Kidney (tissue), 14 donors: ENCODE results near the gene SEPTIN10. TPM values are rescaled to one million over a fixed set of nuclear protein-coding genes. Genes with fewer than 3 reads are reported as not detected.
A peak's percentile ranks its signal among the peaks of the same experiment; 100 is the strongest.

ENCODE experiments used
- DNase-seq, 5 donors: peaks; one replicate each; pipeline ENCODE4 v3.0.0-alpha.2; 2013 to 2020
- FAIRE-seq: peaks from 2 replicates; lab custom pipeline; 2012; peaks lifted over from hg19 to GRCh38; lab: Jason Lieb, UNC
- H3K27ac ChIP-seq, 2 donors: one replicate each; pipeline ENCODE4 v1.7.0; 2013; ENCODE audit warnings: low read depth in 2 of 2, low read length in 2 of 2, inconsistent platforms in 1 of 2
- H3K27me3 ChIP-seq: one replicate; pipeline ENCODE4 v1.7.1; 2013; ENCODE audit warnings: low read length, inconsistent platforms; ENCODE audit not compliant: control insufficient read depth, insufficient read depth
- H3K36me3 ChIP-seq, 3 donors: one replicate each; pipeline versions ENCODE4 v1.7.0 to v1.7.1; 2013; ENCODE audit warnings: low read length in 3 of 3, control low read depth in 1 of 3, inconsistent platforms in 1 of 3; ENCODE audit not compliant: insufficient read depth in 3 of 3, control insufficient read depth in 2 of 3
- H3K4me1 ChIP-seq, 3 donors: one replicate each; pipeline versions ENCODE4 v1.7.0 to v1.7.1; 2013; ENCODE audit warnings: low read length in 3 of 3, inconsistent platforms in 1 of 3, low read depth in 1 of 3; ENCODE audit not compliant: control insufficient read depth in 2 of 3, insufficient read depth in 2 of 3
- H3K4me3 ChIP-seq, 3 donors: one replicate each; pipeline versions ENCODE4 v1.7.0 to v1.8.1; 2013; ENCODE audit warnings: low read length in 3 of 3, control low read depth in 1 of 3, inconsistent platforms in 1 of 3
- H3K9ac ChIP-seq, 3 donors: one replicate each; pipeline versions ENCODE4 v1.7.0 to v1.7.1; 2013; ENCODE audit warnings: low read length in 3 of 3, control low read depth in 1 of 3, inconsistent platforms in 1 of 3
- H3K9me3 ChIP-seq, 3 donors: one replicate each; pipeline versions ENCODE4 v1.7.0 to v1.7.1; 2013; ENCODE audit warnings: low read length in 3 of 3, control low read depth in 1 of 3, inconsistent platforms in 1 of 3; ENCODE audit not compliant: control insufficient read depth in 2 of 3, insufficient read depth in 1 of 3
- intact Hi-C: fragments of 100-400 bp; cut with DNase I; formaldehyde crosslinking; loops from one replicate; pipeline ENCODE4 v1.11.1; 2022
- polyA plus RNA-seq: library from polyadenylated mRNA; stranded (reverse); fragments of 350-450 nt; fragmentation: Illumina TruSeq; extraction: RNeasy Lipid Tissue Mini Kit (QIAGEN cat#74804); gene quantifications from one replicate; pipeline ENCODE4 v1.2.3, GENCODE V29; 2014; ENCODE audit warnings: low read depth, low replicate concordance; ENCODE audit not compliant: insufficient read depth
- total RNA-seq: library from RNA; stranded (reverse); fragmentation: NEBNext Ultra II Directional; extraction: Animal tissue kit (Norgen Biotek cat#: 25700); gene quantifications from one replicate; pipeline ENCODE4 v1.2.1, GENCODE V29; 2021
- TF ChIP-seq, protein P1 (sequence below): IDR thresholded peaks from 3 replicates; pipeline ENCODE4 v1.5.1; 2012; ENCODE audit warnings: mild to moderate bottlenecking, moderate library complexity, borderline replicate concordance; ENCODE audit not compliant: insufficient read depth; ENCODE audit errors: extremely low read depth
- donor health status: control.
- donor health status: control.
- donor health status: control.
- donor health status: control.
- donor health status: control.
- donor health status: DM: yes; HTN: yes; CAD: no.
- donor health status: Normal renal cell carcinoma (clear cell type).

Gene SEPTIN10
- total and polyA plus RNA-seq, 2 donors from 2014 or later, result 20.8 to 80.7 TPM

DNA sequence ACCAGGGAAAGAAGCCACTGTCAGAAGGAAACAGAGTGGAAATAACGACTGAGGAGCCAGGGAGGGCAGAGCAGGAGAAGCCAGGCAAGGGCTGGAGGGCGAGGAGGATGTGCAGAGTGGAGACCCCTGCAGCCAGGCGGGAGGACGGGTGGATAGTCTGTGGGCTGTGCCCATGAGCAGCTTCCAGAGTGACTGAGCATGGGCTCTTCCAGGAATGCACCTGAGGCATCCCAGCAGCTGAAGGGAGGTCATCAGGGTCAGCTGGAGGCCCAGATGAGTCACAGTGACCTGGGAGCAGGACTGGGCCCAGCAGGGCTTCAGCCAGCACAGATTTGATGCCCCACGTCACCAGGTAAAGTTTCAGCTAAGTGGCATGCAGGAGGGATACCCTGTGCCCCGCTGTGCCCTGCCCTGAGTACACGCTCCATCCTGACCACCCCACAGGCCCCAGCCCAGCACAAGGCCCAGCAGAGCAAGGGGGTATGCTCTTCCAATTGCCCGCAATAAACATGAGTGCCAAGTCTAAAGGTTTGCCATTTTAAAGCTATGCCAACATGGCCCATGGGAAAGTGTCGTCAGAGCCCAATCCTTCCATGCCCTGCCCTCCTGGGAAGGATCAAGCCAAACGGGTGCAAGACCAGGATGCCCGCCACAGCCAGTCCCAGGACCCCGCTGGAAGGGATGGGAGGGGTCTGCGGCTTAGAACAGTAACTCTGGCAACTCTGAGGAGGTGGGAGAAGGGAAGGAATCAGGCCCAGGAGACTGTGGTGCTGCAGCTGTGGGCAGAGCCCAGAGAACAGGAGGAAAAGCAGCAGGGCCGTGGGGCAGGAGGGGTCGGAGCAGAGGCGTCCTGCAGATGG, 85.7 kb downstream of the SEPTIN10 start:
- FAIRE-seq (no peak), DNase-seq (peak in 2 of 5 donors; percentile 31 to 43)
- TF ChIP-seq, protein P1, sequence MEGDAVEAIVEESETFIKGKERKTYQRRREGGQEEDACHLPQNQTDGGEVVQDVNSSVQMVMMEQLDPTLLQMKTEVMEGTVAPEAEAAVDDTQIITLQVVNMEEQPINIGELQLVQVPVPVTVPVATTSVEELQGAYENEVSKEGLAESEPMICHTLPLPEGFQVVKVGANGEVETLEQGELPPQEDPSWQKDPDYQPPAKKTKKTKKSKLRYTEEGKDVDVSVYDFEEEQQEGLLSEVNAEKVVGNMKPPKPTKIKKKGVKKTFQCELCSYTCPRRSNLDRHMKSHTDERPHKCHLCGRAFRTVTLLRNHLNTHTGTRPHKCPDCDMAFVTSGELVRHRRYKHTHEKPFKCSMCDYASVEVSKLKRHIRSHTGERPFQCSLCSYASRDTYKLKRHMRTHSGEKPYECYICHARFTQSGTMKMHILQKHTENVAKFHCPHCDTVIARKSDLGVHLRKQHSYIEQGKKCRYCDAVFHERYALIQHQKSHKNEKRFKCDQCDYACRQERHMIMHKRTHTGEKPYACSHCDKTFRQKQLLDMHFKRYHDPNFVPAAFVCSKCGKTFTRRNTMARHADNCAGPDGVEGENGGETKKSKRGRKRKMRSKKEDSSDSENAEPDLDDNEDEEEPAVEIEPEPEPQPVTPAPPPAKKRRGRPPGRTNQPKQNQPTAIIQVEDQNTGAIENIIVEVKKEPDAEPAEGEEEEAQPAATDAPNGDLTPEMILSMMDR, result no peak
- Histone ChIP-seq H3K9ac (no peak overlapping the region), H3K27ac (no peak overlapping the region), H3K36me3 (no peaks in the 10 kb centered on the region), H3K27me3 (no peaks in the 10 kb centered on the region), H3K9me3 (no peaks in the 10 kb centered on the region), H3K4me1 (peaks cover 0 to 5% (median 0%) of the 10 kb centered on the region in 3 donors), H3K4me3 (no peak overlapping the region)
- intact Hi-C loops, result no loop called here

DNA sequence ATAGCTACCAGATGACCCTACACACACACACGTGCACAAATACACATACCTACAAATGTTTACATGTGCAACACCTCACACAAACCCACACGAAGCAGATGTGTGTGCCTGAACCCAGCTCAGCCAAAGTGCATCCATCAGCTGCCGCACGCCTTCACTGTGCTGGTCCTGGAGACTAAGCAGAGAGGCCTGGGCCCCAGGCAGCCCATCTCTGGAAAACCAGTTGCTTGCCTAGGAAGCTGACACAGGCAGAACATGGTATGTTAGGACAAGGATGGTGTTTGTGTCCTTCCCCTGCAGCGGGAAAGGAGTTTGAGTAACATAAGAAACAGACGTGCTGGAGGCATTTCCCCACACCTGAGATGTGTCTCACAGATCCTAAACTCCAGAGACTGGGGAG, 86.7 kb downstream of the SEPTIN10 start:
- DNase-seq, result peak in 2 of 5 donors; percentile 14 to 20
- H3K4me3 ChIP-seq, result no peak overlapping the region
- H3K4me1 ChIP-seq, result peaks cover 0 to 8% (median 0%) of the 10 kb centered on the region in 3 donors
- FAIRE-seq, result no peak
- TF ChIP-seq, protein P1, result no peak
- no peaks in the 10 kb centered on the region for H3K36me3 ChIP-seq
- no peaks in the 10 kb centered on the region for H3K9me3 ChIP-seq
- no peak overlapping the region for H3K27ac ChIP-seq
- no peaks in the 10 kb centered on the region for H3K27me3 ChIP-seq
- intact Hi-C loops, result no loop called here
- no peak overlapping the region for H3K9ac ChIP-seq

GRCh38 chr2:109526442-109526970, 87.3 kb downstream of the SEPTIN10 start:
- Histone ChIP-seq H3K27ac (no peak overlapping the region), H3K36me3 (no peaks in the 10 kb centered on the region), H3K27me3 (no peaks in the 10 kb centered on the region), H3K4me1 (peaks cover 0 to 8% (median 0%) of the 10 kb centered on the region in 3 donors), H3K9ac (no peak overlapping the region), H3K4me3 (no peak overlapping the region), H3K9me3 (no peaks in the 10 kb centered on the region)
- intact Hi-C loops, result no loop called here
- TF ChIP-seq, protein P1, result no peak
- DNase-seq, result peak in 1 of 5 donors; percentile 18
- no peak for FAIRE-seq
